ENCODE data around the gene HNRNPU. TPM values are rescaled to one million over a fixed set of nuclear protein-coding genes. Genes with fewer than 3 reads are reported as not detected.

Gene HNRNPU
- polyA plus RNA-seq, 2 of the 4 experiments (the other 2 are of a cell fraction): 449 to 529 TPM

- 82% methylated on average over 8 of the region's 8 CpGs for WGBS (ENCODE audit: missing lambda C conversion rate)
- no peaks in the 10 kb centered on the region for H3K9me3 ChIP-seq
- ATAC-seq: no peak
- no peak for FAIRE-seq
- POLR2A ChIA-PET: no interaction called here
- H3K4me2 ChIP-seq: no peak overlapping the region
- TF ChIP-seq HES2 (IDR thresholded peaks at IDR 0.05) (no peak), RAD21 (conservative IDR thresholded peaks at IDR 0.05 in 1 of 2, IDR thresholded peaks at IDR 0.05 in 1 of 2) (no peak)
- no peak overlapping the region for H3K4me3 ChIP-seq
- H3K4me1 ChIP-seq: no peaks in the 10 kb centered on the region
- no peak for DNase-seq (ENCODE audit: low read depth in 1 of 2, low spot score in 1 of 2)
- H3K27ac ChIP-seq: no peak overlapping the region
- CTCF ChIA-PET: interaction anchor here (0.6 to 1.5 kb wide), 2 partner anchors 82 to 238 kb away, joined by 3 read pairs; no protein-coding TSS in a partner anchor
These were observed 59.5 kb downstream of the HNRNPU start for GRCh38 chr1:244804841-244805240.

DNA sequence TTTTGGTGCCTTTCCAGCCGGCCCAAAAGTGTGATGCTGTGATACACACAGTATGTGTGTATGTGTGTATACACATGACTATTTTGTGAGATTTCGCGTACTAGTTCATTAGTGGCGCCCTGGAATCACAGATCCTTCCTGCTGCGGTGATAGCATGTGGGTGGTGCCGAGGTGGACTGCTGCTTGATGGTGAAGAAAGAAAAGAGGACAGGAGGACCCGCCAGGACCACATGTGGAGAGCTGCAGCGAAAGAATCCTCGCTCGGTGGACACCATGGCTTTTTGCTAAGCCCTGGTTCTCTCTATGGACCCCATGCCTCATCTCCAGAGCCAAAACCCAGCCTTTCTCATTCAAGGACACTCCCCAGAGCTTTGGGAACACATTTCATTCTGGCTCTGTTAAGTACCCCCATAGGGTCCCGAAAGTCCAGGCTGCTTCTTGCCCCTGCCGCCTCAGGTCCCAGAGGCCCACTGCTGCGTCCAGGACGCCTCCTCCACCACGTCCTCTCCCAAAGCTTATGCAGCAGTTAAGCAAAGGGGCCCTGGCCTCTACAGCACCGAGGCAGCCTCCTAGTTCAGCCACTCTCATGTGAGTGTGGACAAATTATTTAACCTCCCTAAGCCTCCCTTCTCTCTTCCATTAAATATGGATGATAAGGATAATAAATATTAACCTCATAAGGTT lies 61.6 kb downstream of the HNRNPU start:
- FAIRE-seq: no peak
- Histone ChIP-seq H3K27ac (no peak overlapping the region), H3K4me1 (no peaks in the 10 kb centered on the region), H3K4me2 (no peak overlapping the region), H3K9me3 (no peaks in the 10 kb centered on the region), H3K4me3 (no peak overlapping the region)
- ATAC-seq: peak; percentile 13 to 35; a peak in 2 of 6 replicates
- TF ChIP-seq REST (IDR thresholded peaks at IDR 0.05) (no peak), KDM1A (IDR thresholded peaks at IDR 0.05; ENCODE audit: low read depth) (no peak), CHD2 (IDR thresholded peaks at IDR 0.05; ENCODE audit: low read length, partially characterized antibody) (no peak), CBX2 (IDR thresholded peaks at IDR 0.05; ENCODE audit: borderline replicate concordance, low read depth) (no peak), RAD21 (conservative IDR thresholded peaks at IDR 0.05 in 1 of 2, IDR thresholded peaks at IDR 0.05 in 1 of 2) (no peak), FOXS1 (CRISPR knock-in tag; IDR thresholded peaks at IDR 0.05) (no peak), CEBPB (IDR thresholded peaks at IDR 0.05) (no peak), HES2 (IDR thresholded peaks at IDR 0.05) (no peak), BCL3 (IDR thresholded peaks at IDR 0.05) (no peak), JUNB (IDR thresholded peaks at IDR 0.05) (no peak), EHMT2 (IDR thresholded peaks at IDR 0.05; ENCODE audit: low read depth) (no peak), EP300 (IDR thresholded peaks at IDR 0.05) (no peak), RFX5 (IDR thresholded peaks at IDR 0.05) (no peak), NPAS2 (CRISPR knock-in tag; IDR thresholded peaks at IDR 0.05; ENCODE audit: borderline replicate concordance) (no peak)
- TF ChIP-seq, protein P1, sequence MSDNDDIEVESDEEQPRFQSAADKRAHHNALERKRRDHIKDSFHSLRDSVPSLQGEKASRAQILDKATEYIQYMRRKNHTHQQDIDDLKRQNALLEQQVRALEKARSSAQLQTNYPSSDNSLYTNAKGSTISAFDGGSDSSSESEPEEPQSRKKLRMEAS (IDR thresholded peaks at IDR 0.05): no peak
- DNase-seq (ENCODE audit: low read depth in 1 of 2, low spot score in 1 of 2): no peak
- ChIA-PET CTCF (interaction anchor here (0.8 to 3.7 kb wide), 9 partner anchors 12 to 240 kb away, joined by 3 to 24 read pairs (median 4); partner anchors contain the start of gene DESI2), POLR2A (no interaction called here)
- 82% methylated on average over 16 of the region's 16 CpGs for WGBS (ENCODE audit: missing lambda C conversion rate)

DNA sequence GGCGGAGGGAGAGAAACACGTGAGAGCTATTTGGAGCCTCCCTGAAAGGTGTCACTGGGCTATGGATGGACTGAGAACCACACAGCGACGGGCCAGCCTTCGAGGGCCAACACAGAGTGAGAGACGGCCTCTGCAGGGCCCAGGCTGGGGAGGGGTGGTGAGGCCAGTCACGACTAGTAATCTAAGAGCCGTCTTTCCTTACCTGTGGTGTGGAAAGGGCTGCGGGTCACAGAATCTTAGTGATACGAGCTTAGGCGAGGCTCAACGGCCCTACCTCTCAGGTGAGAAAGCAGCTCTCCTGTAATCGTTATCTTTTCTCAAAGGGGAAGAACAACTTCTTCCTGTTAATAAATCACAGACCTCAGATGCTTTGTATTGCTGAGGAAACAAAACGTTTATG lies 62.3 kb downstream of the HNRNPU start:
- whole genome bisulfite sequencing (ENCODE audit: missing lambda C conversion rate): 64% methylated on average over 14 of the region's 14 CpGs
- ChIA-PET CTCF (interaction anchor here (0.7 to 3.7 kb wide), 21 partner anchors 7 to 244 kb away, joined by 3 to 24 read pairs (median 4); partner anchors contain the start of genes DESI2 and HNRNPU), POLR2A (interaction anchor here (1.0 kb wide), 1 partner anchor 33 kb away, joined by 4 read pairs; no protein-coding TSS in a partner anchor)
- Histone ChIP-seq H3K4me3 (no peak overlapping the region), H3K9me3 (no peaks in the 10 kb centered on the region), H3K4me1 (no peaks in the 10 kb centered on the region), H3K27ac (no peak overlapping the region), H3K4me2 (no peak overlapping the region)
- FAIRE-seq (no peak), ATAC-seq (peak; percentile 12 to 50; a peak in 4 of 6 replicates), DNase-seq (ENCODE audit: low read depth in 1 of 2, low spot score in 1 of 2) (no peak)
- TF ChIP-seq KDM1A (IDR thresholded peaks at IDR 0.05; ENCODE audit: low read depth) (no peak), MAFK (IDR thresholded peaks at IDR 0.05; ENCODE audit: partially characterized antibody) (no peak), RFX5 (IDR thresholded peaks at IDR 0.05) (no peak), KDM5A (IDR thresholded peaks at IDR 0.05) (no peak), RAD21 (conservative IDR thresholded peaks at IDR 0.05 in 1 of 2, IDR thresholded peaks at IDR 0.05 in 1 of 2) (no peak), JUNB (IDR thresholded peaks at IDR 0.05) (no peak), NR3C1 (IDR thresholded peaks at IDR 0.05) (no peak), HOXA7 (CRISPR knock-in tag; IDR thresholded peaks at IDR 0.05) (no peak), FOSL2 (IDR thresholded peaks at IDR 0.05) (no peak), FOSL2 (CRISPR knock-in tag; IDR thresholded peaks at IDR 0.05) (no peak), HMGXB4 (CRISPR knock-in tag; IDR thresholded peaks at IDR 0.05; ENCODE audit: borderline replicate concordance) (no peak), HOXB13 (CRISPR knock-in tag; IDR thresholded peaks at IDR 0.05; ENCODE audit: low read depth) (no peak), POLR2AphosphoS2 (conservative IDR thresholded peaks at IDR 0.05; ENCODE audit: low read length) (no peak), FOXS1 (CRISPR knock-in tag; IDR thresholded peaks at IDR 0.05) (no peak)

Measured in A549 (cell line).